SK-N-SH (cell line): ENCODE measurements around the gene LRRC1.

Source experiments
- CHD2 ChIP-seq: fragments of 150-350 bp; IDR thresholded peaks from 2 replicates; pipeline ENCODE4 v1.6.1; 2018; ENCODE audit warnings: low read length; ENCODE audit not compliant: partially characterized antibody
- EP300 ChIP-seq, 2 experiments: IDR thresholded peaks; 2 replicates each; pipeline versions ENCODE4 v1.4.0 to v1.6.1; 2012; ENCODE audit warnings: borderline replicate concordance in 1 of 2, low read depth in 1 of 2, low read length in 1 of 2
- EZH2phosphoT487 ChIP-seq: fragments of 200-600 bp; sonication (generic); IDR thresholded peaks from 2 replicates; pipeline ENCODE4 v1.6.1; 2017; ENCODE audit warnings: low read depth, mixed run types, mild to moderate bottlenecking, antibody characterized with exemption, moderate library complexity, borderline replicate concordance
- FOSL2 ChIP-seq: IDR thresholded peaks from 2 replicates; pipeline ENCODE4 v1.4.0; 2012; ENCODE audit warnings: low read depth, mild to moderate bottlenecking, moderate library complexity, borderline replicate concordance
- GABPA ChIP-seq: IDR thresholded peaks from 2 replicates; pipeline ENCODE4 v1.4.0; 2012; ENCODE audit warnings: low read depth, mild to moderate bottlenecking
- GATA2 ChIP-seq: sonication (generic); formaldehyde crosslinking; IDR thresholded peaks from 2 replicates; pipeline ENCODE4 v1.5.0; 2020; ENCODE audit warnings: mild to moderate bottlenecking, missing genetic modification reagents
- JUND ChIP-seq: IDR thresholded peaks from 2 replicates; pipeline ENCODE4 v1.4.0; 2012
- TAF1 ChIP-seq: IDR thresholded peaks from 2 replicates; pipeline ENCODE4 v1.6.1; 2012; ENCODE audit warnings: low read depth, mild to moderate bottlenecking, low read length, moderate library complexity, borderline replicate concordance
- TCF12 ChIP-seq: IDR thresholded peaks from 2 replicates; pipeline ENCODE4 v1.4.0; 2012
- ZBTB33 ChIP-seq: IDR thresholded peaks from 2 replicates; pipeline ENCODE4 v1.4.0; 2012; ENCODE audit warnings: low read depth, borderline replicate concordance
- TF ChIP-seq, protein P1 (sequence below): fragments of 200-600 bp; sonication (generic); IDR thresholded peaks from 2 replicates; pipeline ENCODE4 v1.6.1; 2017; ENCODE audit warnings: antibody characterized with exemption, mild to moderate bottlenecking, moderate library complexity
- TF ChIP-seq, protein P2 (sequence below): IDR thresholded peaks from 2 replicates; pipeline ENCODE4 v1.6.1; 2012; ENCODE audit warnings: mild to moderate bottlenecking, low read depth, low read length, moderate library complexity
- TF ChIP-seq, protein P3 (sequence below): fragments of 150-350 bp; IDR thresholded peaks from 2 replicates; pipeline ENCODE4 v1.6.1; 2016; ENCODE audit warnings: mild to moderate bottlenecking, low read depth, low read length

- TF ChIP-seq, protein P1, sequence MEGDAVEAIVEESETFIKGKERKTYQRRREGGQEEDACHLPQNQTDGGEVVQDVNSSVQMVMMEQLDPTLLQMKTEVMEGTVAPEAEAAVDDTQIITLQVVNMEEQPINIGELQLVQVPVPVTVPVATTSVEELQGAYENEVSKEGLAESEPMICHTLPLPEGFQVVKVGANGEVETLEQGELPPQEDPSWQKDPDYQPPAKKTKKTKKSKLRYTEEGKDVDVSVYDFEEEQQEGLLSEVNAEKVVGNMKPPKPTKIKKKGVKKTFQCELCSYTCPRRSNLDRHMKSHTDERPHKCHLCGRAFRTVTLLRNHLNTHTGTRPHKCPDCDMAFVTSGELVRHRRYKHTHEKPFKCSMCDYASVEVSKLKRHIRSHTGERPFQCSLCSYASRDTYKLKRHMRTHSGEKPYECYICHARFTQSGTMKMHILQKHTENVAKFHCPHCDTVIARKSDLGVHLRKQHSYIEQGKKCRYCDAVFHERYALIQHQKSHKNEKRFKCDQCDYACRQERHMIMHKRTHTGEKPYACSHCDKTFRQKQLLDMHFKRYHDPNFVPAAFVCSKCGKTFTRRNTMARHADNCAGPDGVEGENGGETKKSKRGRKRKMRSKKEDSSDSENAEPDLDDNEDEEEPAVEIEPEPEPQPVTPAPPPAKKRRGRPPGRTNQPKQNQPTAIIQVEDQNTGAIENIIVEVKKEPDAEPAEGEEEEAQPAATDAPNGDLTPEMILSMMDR: no peak
- TF ChIP-seq JUND (no peak), FOSL2 (no peak), TCF12 (no peak), ZBTB33 (no peak), GATA2 (CRISPR knock-in tag) (no peak), EP300 (IDR thresholded peaks at IDR 0.05; ENCODE audit: borderline replicate concordance in 1 of 2, low read depth in 1 of 2, low read length in 1 of 2) (no peak), TAF1 (no peak), CHD2 (no peak), GABPA (no peak), EZH2phosphoT487 (no peak)
- TF ChIP-seq, protein P2, sequence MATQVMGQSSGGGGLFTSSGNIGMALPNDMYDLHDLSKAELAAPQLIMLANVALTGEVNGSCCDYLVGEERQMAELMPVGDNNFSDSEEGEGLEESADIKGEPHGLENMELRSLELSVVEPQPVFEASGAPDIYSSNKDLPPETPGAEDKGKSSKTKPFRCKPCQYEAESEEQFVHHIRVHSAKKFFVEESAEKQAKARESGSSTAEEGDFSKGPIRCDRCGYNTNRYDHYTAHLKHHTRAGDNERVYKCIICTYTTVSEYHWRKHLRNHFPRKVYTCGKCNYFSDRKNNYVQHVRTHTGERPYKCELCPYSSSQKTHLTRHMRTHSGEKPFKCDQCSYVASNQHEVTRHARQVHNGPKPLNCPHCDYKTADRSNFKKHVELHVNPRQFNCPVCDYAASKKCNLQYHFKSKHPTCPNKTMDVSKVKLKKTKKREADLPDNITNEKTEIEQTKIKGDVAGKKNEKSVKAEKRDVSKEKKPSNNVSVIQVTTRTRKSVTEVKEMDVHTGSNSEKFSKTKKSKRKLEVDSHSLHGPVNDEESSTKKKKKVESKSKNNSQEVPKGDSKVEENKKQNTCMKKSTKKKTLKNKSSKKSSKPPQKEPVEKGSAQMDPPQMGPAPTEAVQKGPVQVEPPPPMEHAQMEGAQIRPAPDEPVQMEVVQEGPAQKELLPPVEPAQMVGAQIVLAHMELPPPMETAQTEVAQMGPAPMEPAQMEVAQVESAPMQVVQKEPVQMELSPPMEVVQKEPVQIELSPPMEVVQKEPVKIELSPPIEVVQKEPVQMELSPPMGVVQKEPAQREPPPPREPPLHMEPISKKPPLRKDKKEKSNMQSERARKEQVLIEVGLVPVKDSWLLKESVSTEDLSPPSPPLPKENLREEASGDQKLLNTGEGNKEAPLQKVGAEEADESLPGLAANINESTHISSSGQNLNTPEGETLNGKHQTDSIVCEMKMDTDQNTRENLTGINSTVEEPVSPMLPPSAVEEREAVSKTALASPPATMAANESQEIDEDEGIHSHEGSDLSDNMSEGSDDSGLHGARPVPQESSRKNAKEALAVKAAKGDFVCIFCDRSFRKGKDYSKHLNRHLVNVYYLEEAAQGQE: no peak
- TF ChIP-seq, protein P3, sequence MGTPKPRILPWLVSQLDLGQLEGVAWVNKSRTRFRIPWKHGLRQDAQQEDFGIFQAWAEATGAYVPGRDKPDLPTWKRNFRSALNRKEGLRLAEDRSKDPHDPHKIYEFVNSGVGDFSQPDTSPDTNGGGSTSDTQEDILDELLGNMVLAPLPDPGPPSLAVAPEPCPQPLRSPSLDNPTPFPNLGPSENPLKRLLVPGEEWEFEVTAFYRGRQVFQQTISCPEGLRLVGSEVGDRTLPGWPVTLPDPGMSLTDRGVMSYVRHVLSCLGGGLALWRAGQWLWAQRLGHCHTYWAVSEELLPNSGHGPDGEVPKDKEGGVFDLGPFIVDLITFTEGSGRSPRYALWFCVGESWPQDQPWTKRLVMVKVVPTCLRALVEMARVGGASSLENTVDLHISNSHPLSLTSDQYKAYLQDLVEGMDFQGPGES: no peak
Observed at GRCh38 chr6:53922539-53922981, 127.8 kb downstream of the LRRC1 start.
